ENCODE results near the gene RIPPLY2.

RIPPLY2 gene

DNA sequence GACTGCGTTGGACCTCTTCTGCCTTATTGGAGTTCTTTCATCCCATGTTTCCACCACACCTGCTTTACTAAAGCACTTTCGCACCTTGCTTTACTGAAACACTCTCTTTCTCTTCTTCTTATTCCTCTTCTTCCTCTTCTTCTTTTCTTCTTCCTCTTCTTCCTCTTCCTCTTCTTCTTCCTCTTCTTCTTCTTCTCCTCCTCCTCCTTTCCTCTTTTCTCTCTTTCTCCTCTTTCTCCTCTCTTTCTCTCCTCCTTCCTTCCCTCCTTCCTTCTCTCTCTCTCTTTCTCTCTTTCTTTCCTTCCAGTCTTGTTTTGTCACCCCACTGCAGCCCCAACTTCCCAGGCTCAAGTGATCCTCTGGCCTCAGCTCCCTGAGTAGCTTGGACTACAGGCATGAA is 4.0 kb upstream of the RIPPLY2 start:
- TF ChIP-seq GATA1 (IDR thresholded peaks at IDR 0.05; ENCODE audit: low read depth, low read length) (no peak), POLR2A (IDR thresholded peaks at IDR 0.05; ENCODE audit: low read length) (no peak)
- no peak for DNase-seq

DNA sequence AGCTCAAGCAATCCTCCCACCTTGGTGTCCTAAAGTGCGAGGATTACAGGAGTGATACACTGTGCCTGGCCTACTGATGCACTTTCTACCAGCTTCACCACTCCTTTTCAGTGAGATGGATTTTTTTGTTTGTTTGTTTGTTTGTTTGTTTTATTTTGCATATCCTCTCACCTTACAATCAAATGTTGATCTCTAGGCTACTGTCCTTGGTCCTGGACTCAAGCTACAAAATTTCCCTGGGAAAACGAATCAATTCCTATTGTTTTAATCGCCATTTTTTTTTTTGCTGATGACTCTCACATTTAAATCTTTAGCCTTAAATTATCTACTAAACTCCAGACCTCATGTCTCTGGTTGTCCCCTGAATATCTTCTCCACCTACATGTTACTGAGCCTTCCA is 3.5 kb upstream of the RIPPLY2 start:
- TF ChIP-seq POLR2A (IDR thresholded peaks at IDR 0.05; ENCODE audit: low read length) (no peak), GATA1 (IDR thresholded peaks at IDR 0.05; ENCODE audit: low read depth, low read length) (no peak)
- no peak for DNase-seq

DNA sequence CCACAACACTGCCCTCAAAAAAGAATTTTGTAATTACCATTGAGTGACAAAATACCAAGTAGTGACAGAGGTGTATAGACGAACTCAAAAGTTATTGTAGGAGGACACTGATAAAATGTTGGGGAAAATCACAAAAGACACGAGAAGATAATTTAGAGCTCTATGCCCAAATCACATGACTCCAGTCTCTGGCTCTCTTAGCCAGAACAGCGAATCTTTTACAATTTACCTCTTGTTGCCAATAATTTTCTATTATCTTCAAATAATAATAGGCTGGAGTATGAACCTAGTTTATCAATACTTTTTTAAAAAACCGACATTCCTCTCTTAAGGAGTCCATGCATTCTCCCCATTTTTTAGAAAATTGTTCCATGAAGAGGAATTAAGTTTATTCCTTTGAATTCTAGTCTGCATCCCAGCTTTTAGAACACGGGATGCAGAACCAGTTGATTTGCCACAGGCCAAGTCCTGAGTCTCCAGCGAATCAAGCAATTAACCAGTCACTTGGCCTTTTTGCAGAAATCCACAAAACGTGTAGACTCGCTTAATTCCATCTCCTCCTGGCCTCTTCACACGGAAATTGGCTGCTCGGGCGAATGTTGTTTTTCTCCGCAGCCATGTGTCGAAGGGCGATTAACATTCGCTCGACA is 507 bp upstream of the RIPPLY2 start:
- DNase-seq, result no peak
- TF ChIP-seq POLR2A (IDR thresholded peaks at IDR 0.05; ENCODE audit: low read length) (no peak), GATA1 (IDR thresholded peaks at IDR 0.05; ENCODE audit: low read depth, low read length) (no peak)

DNA sequence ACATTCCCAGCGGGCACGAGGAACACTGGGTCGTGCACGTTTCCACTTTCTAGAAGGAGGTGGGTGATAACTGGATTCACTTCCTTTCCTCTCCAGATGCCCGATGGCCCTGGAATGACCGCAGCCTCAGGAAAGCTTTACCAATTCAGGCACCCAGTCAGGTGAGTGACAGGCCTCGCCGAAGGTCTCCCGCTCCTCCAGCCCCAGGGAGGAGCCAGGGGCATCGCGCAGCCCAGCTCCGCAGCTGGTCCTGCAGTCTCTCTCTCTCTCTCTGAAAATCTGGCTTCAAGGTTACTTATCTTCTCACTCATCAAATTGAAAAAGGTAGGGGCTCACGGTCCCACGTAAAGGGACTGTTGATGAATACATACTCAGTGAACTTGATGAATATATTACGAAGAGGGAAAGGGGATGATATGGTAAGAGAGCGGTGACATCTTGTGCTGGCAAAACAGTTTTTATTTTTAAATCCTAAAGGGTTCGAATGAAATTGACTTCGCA is 891 bp downstream of the RIPPLY2 start:
- DNase-seq, result no peak

DNA sequence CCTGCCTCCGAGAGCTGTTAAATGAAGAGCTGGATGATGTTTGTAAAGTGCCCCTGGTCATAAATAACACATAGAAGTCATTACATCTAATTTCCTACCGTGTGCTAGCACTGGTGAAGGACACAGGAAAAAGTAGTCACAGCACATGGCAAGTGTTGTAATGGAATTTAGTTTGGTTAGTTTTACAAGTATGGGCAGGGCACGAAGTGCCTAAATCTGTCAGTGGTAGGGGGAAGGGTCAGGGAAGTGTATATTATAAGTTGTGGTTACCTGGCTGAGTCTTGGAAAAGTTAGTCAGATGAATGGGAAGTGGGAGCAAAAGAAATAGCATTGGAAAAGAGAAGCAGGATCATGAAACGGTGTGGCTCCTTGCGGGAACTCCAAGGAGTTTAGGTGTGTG is 1.6 kb downstream of the RIPPLY2 start:
- TF ChIP-seq POLR2A (IDR thresholded peaks at IDR 0.05; ENCODE audit: low read length) (no peak), GATA1 (IDR thresholded peaks at IDR 0.05; ENCODE audit: low read depth, low read length) (no peak)
- no peak for DNase-seq

More for the DNA sequence above, 891 bp downstream of the RIPPLY2 start:
- no peak for TF ChIP-seq POLR2A (IDR thresholded peaks at IDR 0.05; ENCODE audit: low read length)
- no peak for TF ChIP-seq GATA1 (IDR thresholded peaks at IDR 0.05; ENCODE audit: low read depth, low read length)

DNA sequence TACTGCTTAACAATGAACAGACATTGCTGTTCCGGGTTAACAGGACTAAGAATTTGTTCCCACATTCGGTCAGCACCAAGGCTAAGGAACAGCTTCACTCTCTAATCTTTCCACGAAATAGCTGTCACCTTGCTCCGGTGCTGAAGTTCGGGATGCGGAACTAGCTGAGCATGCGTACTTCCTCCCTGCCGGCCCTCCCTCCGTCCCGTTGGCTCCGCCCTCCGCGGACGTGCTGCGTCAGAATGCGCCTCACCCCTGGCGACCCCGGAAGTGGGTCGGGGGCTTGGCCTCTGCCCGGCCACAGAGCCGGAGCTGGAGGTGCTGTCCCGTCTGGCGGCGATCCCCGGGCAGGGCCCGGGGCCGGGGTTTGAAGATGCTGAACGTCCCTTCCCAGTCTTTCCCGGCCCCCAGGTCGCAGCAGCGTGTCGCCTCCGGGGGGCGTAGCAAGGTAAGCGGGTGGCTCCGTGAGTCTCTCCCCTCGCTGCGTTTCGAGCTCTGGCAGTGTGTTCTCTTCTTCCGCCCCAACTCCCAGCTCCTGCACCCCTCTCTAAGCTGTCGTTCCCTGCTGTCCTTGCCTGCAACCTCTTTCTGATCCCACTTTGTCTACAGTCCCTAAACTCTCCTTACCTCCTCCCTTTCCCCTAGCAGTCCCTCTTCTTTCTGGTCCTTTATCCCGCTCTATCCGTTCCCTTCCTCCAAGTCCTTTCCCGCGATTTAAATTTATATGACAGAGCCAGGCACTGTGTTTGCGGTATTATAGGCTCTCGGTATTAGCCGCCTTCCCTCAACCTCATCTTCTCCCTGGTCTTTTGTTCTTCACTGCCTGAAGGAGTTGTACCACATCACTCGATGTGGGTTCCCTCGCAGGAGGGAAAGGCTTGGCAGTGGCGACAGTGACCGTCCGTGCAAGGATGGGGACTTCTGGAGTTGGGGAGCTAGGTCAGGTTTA is 6.5 kb downstream of the RIPPLY2 start, which contains the start of gene CYB5R4:
Gene CYB5R4, plus strand, starts transcription at position 280 of the 949 bp plus-strand sequence. Its CDS starts 94 bp downstream, at position 374.
- peak; percentile 96 to 97 for DNase-seq

DNA sequence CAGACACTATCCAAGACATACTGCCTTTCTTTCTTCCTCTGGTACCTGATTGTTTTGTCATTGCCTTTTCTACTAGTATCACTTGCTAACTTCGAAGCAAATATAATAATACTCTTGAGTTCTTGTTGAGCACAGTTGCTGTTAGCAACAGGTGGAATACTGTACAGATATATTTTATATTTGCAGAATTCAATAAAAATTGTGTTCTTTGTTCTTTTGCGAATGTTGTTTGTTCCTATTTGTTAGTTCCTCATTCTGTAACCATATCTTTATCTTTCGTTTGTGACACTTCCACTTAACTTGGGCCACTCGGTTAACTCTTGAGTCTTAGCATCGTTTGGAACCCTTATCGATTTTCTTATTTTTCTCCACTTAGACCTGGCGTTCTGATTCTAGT is 7.2 kb downstream of the RIPPLY2 start:
- no peak for TF ChIP-seq POLR2A (IDR thresholded peaks at IDR 0.05; ENCODE audit: low read length)
- no peak for TF ChIP-seq GATA1 (IDR thresholded peaks at IDR 0.05; ENCODE audit: low read depth, low read length)
- DNase-seq, result peak; percentile 23 to 49

More for the DNA sequence above, 6.5 kb downstream of the RIPPLY2 start, which contains the start of gene CYB5R4:
- TF ChIP-seq GATA1 (IDR thresholded peaks at IDR 0.05; ENCODE audit: low read depth, low read length), result no peak
- TF ChIP-seq POLR2A (IDR thresholded peaks at IDR 0.05; ENCODE audit: low read length), result peak; percentile 93

DNA sequence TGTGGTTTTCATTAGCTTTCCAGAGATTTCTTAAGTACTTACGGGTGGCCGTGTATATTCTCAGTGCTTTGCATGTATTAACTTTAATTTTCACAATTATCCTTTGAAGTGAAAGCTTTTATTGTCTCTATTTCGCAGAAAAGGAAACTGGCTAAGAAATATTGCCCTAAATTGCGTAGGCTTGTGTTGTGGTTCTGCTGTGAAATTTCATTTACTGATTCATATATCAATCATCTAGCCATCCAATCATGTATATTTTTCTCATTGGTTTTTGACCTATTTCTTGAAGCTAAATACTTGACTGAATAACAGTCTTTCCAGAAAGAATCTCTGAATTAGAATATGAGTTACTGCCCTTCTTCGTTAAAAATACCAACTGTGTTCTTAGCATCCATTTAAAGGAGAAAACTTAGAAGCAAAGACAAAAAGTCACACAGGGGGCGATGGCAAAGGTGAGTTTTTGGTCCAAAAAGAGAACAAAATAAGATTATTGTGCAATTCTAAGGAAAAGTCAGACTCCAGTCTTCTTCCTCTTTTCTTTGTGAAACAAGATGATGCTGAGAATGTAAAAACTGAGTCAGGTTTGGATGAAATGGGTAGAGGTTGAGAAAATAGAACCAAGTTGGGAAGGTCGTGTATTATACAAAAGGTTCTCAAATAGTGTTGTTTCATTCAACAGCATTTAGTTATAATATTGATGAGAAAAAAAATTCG is 7.8 kb downstream of the RIPPLY2 start:
- peak in 1 of 2 experiments; percentile 35 for DNase-seq
- no peak for TF ChIP-seq POLR2A (IDR thresholded peaks at IDR 0.05; ENCODE audit: low read length)
- no peak for TF ChIP-seq GATA1 (IDR thresholded peaks at IDR 0.05; ENCODE audit: low read depth, low read length)

DNA sequence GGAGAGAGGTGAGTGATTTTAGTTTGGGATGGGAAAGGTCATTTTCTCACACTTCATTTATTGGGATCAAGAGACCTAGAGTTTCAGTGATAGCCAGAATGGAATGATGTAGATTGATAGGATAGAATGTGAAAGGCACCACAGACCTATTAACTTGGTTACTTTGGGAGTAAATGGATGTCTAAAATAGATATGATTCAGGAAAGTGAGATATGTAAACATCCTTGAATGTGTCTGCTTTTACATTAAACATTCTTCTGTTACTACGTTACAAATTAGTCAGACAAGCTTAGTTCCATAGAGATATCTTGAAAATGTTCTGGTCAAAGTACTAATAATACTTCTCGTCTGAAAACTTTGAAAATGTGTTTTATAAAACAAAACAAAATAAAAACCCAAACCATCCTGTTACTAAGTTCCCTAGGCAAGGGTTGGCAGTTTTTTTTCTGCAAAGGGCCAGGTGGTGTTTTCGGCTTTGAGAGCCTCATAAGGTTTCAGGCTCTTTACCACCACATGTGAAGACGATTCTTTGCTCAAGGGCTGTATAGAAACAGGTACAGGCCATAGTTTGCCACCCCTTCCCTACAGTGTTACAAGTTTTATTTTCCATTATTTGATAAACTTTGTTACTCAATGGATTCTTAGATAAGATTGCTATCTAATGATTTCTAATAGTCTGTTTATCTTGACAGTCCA is 9.8 kb downstream of the RIPPLY2 start:
- DNase-seq, result no peak
- no peak for TF ChIP-seq GATA1 (IDR thresholded peaks at IDR 0.05; ENCODE audit: low read depth, low read length)
- no peak for TF ChIP-seq POLR2A (IDR thresholded peaks at IDR 0.05; ENCODE audit: low read length)

DNA sequence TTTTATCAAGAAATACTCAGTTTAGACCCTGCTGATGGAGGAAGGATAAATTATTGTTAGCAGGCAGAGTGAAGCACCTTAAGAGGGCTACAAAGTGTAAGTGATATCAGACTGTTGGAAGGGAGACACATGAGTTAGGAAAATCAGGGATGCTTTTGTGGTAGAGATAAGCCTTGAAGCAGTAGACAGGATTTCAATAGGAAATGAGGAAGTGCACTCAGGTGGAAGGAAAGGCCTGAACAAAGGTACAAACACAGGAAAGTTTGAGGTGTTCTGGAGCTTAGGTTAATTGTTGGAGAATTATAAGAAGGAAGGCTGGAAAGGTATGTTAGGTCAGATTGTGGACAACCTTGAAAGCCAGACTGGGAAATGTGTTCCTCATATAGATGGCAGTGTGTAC is 13.9 kb downstream of the RIPPLY2 start:
- TF ChIP-seq GATA1 (IDR thresholded peaks at IDR 0.05; ENCODE audit: low read depth, low read length), result no peak
- no peak for TF ChIP-seq POLR2A (IDR thresholded peaks at IDR 0.05; ENCODE audit: low read length)
- no peak for DNase-seq

DNA sequence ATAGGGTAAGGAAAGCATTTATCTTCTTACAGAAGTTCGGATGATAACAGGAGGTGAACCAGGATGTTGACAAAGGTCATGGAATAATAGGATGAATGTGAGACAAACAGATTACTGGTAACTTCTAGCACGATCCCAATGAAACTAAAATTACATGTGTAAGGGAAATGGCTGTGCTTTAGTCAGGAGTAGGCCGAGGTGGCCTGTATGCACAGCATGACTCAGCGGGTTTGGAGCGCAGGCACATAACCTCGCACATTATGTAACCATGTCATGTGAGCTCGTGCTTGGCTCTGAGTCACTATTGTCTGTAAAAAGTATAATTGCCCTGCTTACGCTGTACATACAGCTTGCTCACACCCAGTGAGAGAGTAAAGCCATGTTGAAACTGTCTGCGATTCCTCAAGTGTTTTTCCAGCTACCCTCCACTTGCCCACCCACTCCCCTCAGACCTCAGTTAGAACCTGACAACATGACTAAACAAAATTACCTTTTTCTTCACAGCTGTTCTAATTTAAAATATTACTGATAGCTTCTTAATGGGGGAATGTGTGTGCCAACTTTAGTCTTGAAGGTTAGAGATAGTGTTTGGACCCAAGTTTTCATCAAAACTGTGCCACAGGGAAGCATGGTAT is 14.5 kb downstream of the RIPPLY2 start:
- TF ChIP-seq GATA1 (IDR thresholded peaks at IDR 0.05; ENCODE audit: low read depth, low read length), result no peak
- no peak for TF ChIP-seq POLR2A (IDR thresholded peaks at IDR 0.05; ENCODE audit: low read length)
- peak; percentile 66 to 80 for DNase-seq

DNA sequence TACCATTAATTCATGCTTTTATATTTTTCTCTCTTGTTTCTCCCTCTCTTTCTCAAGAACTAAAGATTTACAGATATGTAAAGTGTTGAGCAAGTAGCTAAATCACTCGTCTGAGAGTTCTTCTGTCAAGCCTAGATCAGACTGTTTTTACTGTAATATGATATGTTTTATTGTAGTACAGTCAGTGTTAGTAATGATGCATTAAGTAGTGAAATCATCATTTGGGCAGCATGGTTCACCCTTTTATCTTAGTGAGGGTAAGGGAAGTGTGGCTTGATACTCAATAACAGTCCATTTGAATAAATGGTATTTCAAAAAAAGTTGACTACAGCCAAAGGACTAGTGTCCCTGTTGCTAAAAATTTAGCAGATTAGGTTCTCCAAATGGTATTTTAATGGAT is 15.5 kb downstream of the RIPPLY2 start:
- no peak for TF ChIP-seq POLR2A (IDR thresholded peaks at IDR 0.05; ENCODE audit: low read length)
- TF ChIP-seq GATA1 (IDR thresholded peaks at IDR 0.05; ENCODE audit: low read depth, low read length), result no peak
- no peak for DNase-seq

DNA sequence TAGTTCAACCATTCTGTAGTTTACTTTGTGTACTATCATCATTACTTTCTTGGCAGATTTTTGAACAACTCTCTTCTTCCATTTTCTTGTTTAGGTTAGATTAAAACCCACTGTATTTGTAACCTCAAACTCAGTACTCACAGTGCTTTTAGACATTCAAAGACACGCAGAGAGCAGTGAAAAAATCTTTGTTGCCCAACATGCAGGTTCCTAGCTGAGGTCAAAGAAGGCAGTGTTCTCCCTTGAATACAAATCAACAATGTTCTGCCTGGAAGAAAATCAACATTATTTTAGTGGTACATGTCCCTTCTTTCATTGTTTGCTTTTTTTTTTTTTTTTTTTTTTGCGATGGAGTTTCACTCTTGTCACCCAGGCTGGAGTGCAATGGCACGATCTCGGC is 17.5 kb downstream of the RIPPLY2 start:
- TF ChIP-seq GATA1 (IDR thresholded peaks at IDR 0.05; ENCODE audit: low read depth, low read length), result no peak
- no peak for TF ChIP-seq POLR2A (IDR thresholded peaks at IDR 0.05; ENCODE audit: low read length)
- no peak for DNase-seq

All from erythroblast (primary cell).